Right kidney (tissue), 1 donor: ENCODE results near the gene ZBTB42.

Source experiments
- DNase-seq: peaks from one replicate; pipeline ENCODE4 v3.0.0-alpha.2; 2016

Gene ZBTB42

GRCh38 chr14:104794099-104794498 lies 6.8 kb upstream of the ZBTB42 start:
- no peak for DNase-seq

GRCh38 chr14:104794631-104794992 lies 6.3 kb upstream of the ZBTB42 start:
- peak; percentile 58 for DNase-seq

- peak; percentile 58 for DNase-seq
Observed at GRCh38 chr14:104794993-104795780, 5.7 kb upstream of the ZBTB42 start, which contains the start of gene AKT1. TSS of gene AKT1 (minus strand) at chr14:104795748. CDS start at chr14:104792643, 3,105 bp downstream.

- DNase-seq: no peak
Observed at GRCh38 chr14:104795781-104796686, 4.9 kb upstream of the ZBTB42 start.

GRCh38 chr14:104796687-104797081 lies 4.2 kb upstream of the ZBTB42 start:
- DNase-seq: no peak

GRCh38 chr14:104797115-104798044 lies 3.5 kb upstream of the ZBTB42 start:
- DNase-seq: no peak

GRCh38 chr14:104798300-104799243 lies 2.3 kb upstream of the ZBTB42 start:
- no peak for DNase-seq

GRCh38 chr14:104799244-104800014 lies 1.5 kb upstream of the ZBTB42 start:
- peak; percentile 69 for DNase-seq

- DNase-seq: no peak
Observed at GRCh38 chr14:104800015-104800770, 708 bp upstream of the ZBTB42 start.

- DNase-seq: no peak
Observed at GRCh38 chr14:104801520-104802393, 856 bp downstream of the ZBTB42 start.

- no peak for DNase-seq
Observed at GRCh38 chr14:104802394-104803184, 1.7 kb downstream of the ZBTB42 start.

- no peak for DNase-seq
Observed at GRCh38 chr14:104803280-104803911, 2.5 kb downstream of the ZBTB42 start.

GRCh38 chr14:104803912-104804410 lies 3.1 kb downstream of the ZBTB42 start:
- no peak for DNase-seq

GRCh38 chr14:104804481-104805325 lies 3.8 kb downstream of the ZBTB42 start:
- no peak for DNase-seq

GRCh38 chr14:104805326-104805678 lies 4.4 kb downstream of the ZBTB42 start:
- DNase-seq: no peak
